ENCODE measurements around the gene SRC. TPM values are rescaled to one million over a fixed set of nuclear protein-coding genes. Genes with fewer than 3 reads are reported as not detected.

SRC gene
- total RNA-seq: 32.5 and 37.8 TPM in 2 replicates

DNA sequence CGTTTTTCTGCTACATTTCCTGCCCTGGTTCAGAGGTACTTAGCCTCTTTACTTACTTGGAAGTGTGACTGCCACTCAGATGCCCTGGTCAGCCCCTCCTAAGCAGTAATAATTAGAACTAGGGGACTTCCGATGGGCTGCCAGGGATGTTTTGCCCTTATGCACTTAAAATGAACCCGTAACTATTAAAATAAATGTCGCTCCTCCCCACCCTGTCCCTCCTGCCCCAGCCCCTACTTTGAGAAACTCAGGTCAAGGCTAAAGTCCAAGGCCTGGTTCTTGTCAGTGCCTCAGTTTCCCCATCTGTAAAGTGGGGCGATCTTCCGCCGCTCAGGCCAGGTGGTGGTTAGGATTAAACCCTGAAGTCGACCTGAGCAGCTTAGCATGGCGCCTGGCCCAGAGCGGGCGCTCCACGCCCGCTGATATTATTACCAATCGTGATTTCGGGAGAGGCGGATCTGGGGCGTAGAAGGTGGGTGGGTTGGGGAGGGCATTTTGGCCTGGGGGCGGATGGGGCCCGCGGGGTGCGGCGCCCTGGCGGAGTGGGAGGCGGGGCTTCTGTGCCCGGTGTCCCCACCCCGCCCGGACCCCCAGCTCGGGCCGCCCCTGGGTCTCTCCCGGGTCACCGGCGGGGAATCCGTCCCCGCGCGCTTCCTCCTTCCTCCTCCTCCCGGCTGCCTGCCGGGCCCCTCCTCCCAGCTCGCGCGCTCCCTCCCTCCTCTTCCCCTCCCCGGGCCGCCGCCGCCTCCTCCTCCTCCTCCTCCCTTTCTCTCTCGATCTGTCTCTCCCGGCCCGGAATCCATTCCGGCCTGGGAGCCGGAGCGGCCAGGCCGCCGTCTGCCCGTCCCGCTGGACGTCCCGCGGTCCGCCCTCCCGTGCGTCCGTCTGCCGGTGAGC is at the start of gene SRC:
Gene SRC (plus strand): TSS at position 802 of the 897 bp plus-strand sequence. CDS start 38,014 bp downstream, outside the sequence.
- DNase-seq (ENCODE audit: low read depth): no peak
- TF ChIP-seq, protein P1, sequence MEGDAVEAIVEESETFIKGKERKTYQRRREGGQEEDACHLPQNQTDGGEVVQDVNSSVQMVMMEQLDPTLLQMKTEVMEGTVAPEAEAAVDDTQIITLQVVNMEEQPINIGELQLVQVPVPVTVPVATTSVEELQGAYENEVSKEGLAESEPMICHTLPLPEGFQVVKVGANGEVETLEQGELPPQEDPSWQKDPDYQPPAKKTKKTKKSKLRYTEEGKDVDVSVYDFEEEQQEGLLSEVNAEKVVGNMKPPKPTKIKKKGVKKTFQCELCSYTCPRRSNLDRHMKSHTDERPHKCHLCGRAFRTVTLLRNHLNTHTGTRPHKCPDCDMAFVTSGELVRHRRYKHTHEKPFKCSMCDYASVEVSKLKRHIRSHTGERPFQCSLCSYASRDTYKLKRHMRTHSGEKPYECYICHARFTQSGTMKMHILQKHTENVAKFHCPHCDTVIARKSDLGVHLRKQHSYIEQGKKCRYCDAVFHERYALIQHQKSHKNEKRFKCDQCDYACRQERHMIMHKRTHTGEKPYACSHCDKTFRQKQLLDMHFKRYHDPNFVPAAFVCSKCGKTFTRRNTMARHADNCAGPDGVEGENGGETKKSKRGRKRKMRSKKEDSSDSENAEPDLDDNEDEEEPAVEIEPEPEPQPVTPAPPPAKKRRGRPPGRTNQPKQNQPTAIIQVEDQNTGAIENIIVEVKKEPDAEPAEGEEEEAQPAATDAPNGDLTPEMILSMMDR (conservative IDR thresholded peaks at IDR 0.05; ENCODE audit: low read depth, low read length): no peak
- H3K4me3 ChIP-seq (ENCODE audit: low read depth, low read length): peak within 1 kb of the TSS; percentile 54

DNA sequence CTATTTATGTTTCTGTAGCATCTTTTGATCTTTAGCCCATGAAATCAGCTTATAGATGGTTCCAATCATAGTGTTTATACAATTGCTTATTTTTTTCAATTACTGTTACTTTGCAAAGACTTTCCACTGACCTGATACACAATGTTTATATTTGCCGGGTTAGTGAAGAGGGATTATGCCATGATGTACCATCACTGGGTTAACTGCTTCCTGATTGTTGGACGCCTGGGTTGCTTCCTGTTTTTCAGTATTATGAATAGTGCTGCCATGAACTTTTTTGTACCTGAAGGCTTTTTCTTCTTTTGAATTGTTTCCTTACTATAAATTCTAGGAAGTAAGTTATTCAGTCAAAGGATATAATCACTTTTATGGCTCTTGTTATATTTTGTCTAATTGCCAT is 49.6 kb upstream of the SRC start:
- H3K4me3 ChIP-seq (ENCODE audit: low read depth, low read length): no peak overlapping the region
- DNase-seq (ENCODE audit: low read depth): no peak

DNA sequence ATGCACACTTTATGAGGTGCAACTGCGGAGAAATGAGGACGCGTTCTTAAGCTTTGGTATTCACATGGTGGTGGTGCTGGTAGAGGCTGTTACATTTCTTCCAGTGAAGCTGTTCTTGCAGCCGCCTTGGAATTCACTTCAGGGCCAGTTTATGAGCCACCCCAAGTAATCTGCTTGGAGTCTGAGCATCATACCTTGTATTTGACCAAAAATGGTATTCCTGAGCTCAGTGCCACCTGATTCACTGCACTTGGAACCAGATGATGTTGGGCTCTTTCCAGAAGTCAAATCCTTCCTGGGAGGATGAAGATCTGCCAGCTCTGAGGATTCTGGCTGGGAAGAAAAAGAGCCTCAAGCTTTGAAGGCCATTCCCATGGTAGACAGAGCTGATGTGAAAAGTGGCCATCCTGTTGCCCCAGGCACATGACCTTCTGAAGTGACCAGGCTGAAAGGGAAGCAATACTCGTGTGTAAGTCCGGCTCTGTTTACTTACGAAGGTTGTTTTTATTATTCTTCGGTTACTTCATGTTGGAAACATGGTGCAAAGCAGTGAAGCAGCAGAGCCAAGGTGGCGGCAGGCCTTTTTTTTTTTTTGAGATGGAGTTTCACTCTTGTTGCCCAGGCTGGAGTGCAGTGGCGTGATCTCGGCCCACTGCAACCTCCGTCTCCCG is 48.7 kb upstream of the SRC start:
- TF ChIP-seq, protein P1 (conservative IDR thresholded peaks at IDR 0.05; ENCODE audit: low read depth, low read length): no peak
- no peak for DNase-seq (ENCODE audit: low read depth)
- H3K4me3 ChIP-seq (ENCODE audit: low read depth, low read length): no peak overlapping the region

More for the DNA sequence above, 49.6 kb upstream of the SRC start:
- TF ChIP-seq, protein P1 (conservative IDR thresholded peaks at IDR 0.05; ENCODE audit: low read depth, low read length): no peak

DNA sequence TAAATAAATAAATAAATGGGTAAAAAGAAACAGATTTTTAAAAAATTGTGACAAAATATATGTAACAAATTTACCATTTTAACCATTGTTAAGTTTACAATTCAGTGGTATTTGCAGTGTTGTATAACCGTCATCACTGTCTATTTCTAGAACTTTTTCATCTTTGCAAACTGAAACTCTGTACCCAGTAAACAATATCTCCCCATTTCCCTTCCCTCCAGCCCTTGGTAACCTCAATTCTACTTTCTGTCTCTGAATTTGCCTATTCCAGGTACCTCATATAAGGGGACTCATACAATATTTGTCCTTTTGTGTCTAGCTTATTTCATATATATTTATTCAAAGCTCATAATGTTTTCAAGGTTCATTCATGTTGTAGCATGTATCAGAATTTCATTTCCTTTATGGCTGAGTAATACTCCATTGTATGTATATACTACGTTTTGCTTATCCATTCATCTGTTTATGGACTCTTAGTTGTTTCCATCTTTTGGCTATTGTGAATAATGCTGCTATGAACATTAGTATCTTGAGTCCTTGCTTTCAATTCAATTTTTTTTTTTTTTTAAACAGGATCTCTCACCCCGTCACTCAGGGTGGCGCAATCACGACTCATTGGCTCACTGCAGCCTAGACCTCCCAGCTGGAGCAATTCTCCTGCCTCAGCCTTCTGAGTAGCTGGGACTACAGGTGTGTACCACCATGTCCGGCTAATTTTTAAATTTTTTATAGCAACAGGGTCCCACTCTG is 47.6 kb upstream of the SRC start:
- TF ChIP-seq, protein P1 (conservative IDR thresholded peaks at IDR 0.05; ENCODE audit: low read depth, low read length): no peak
- no peak for DNase-seq (ENCODE audit: low read depth)
- no peak overlapping the region for H3K4me3 ChIP-seq (ENCODE audit: low read depth, low read length)

DNA sequence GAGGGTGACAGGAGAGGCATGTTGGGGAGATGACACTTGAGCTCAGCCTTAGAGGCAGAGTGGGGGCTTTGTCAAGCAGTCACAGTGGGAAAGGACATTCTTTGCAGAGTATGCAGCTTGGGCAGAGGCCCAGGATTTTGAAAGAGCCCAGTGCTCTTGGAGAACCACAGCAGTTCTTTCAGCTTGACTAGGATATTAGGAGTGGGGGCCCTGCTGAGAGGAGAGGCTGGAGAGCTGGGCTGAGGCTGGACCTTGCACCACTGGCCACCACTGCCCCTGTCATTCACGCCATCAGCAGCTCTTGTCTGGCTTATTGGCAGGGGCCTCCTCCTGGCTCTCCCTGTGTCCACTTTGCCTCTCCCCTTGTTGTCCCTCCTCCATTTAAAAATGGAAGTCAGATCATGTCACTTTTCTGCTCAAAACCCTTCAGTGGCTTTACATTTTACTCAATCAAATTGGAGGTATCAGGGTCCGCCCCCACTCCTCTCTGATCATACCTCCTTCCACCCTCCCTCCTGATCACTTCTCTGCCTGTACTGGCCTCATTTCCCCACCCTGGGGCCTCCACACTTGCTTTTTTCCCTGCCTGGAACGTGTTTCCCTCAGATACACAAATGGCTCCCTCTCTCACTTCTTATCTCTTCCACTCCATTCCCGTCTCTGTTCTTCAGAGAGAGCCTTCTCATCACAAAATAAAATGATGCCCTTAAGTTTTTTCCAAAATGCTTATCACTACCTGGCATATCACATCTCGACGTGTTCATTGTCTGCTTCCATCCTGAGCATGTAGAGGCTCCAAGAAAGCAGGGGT is 46.0 kb upstream of the SRC start:
- no peak for DNase-seq (ENCODE audit: low read depth)
- TF ChIP-seq, protein P1 (conservative IDR thresholded peaks at IDR 0.05; ENCODE audit: low read depth, low read length): no peak
- H3K4me3 ChIP-seq (ENCODE audit: low read depth, low read length): no peak overlapping the region

DNA sequence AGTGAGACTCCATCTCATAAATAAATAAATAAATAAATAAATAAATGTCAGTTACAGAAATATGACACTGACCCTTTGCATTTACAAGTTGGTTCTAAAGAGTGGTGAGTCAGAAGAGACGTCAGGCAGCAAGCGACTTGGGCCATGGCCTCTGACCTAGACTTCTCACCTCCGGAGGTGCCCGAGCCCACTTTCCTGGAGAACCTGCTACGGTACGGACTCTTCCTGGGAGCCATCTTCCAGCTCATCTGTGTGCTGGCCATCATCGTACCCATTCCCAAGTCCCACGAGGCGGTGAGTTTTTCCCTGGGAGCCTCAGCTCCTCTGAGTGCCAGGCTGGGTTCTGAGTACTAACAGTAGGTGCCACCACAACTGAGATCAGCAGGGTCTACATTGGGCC is 44.8 kb upstream of the SRC start:
- H3K4me3 ChIP-seq (ENCODE audit: low read depth, low read length): no peak overlapping the region
- TF ChIP-seq, protein P1 (conservative IDR thresholded peaks at IDR 0.05; ENCODE audit: low read depth, low read length): no peak
- DNase-seq (ENCODE audit: low read depth): no peak

Data from epithelial cell of proximal tubule (primary cell).